Cardiac atrium fibroblast (primary cell): ENCODE results near the gene DNAJB13. TPM values are rescaled to one million over a fixed set of nuclear protein-coding genes. Genes with fewer than 3 reads are reported as not detected.

Source experiments
- total RNA-seq: library from RNA; depleted of rRNA; stranded (reverse); fragments of >200 nt; gene quantifications from 2 replicates; pipeline ENCODE4 v1.2.3, GENCODE V29; 2015

The DNAJB13 gene
- total RNA-seq = not detected in 2 replicates

GRCh38 chr11:73950869-73951710 is at the start of gene DNAJB13:
TSS of gene DNAJB13 (plus strand) at chr11:73951026. CDS start at chr11:73951070, 44 bp downstream.

GRCh38 chr11:73982595-73982989 is 31.8 kb downstream of the DNAJB13 start, which contains the start of gene UCP2:
TSS of gene UCP2 (minus strand) at chr11:73982843. CDS start at chr11:73978378, 4,465 bp downstream.

GRCh38 chr11:74008373-74009229 is 57.8 kb downstream of the DNAJB13 start, which contains the start of gene UCP3:
TSS of gene UCP3 (minus strand) at chr11:74009085. CDS start at chr11:74007042, 2,043 bp downstream.

Other genes starting within 250 kb of the DNAJB13 start
- gene RAB6A, start 190.0 kb upstream of the DNAJB13 start, total RNA-seq = 124 and 129 TPM in 2 replicates
- 17.2 and 17.9 TPM in 2 replicates for gene MRPL48, start 163.2 kb upstream of the DNAJB13 start, total RNA-seq
- 67.9 and 72.2 TPM in 2 replicates for gene COA4, start 74.2 kb upstream of the DNAJB13 start, total RNA-seq
- 8.3 and 11.7 TPM in 2 replicates for gene PAAF1, start 74.0 kb upstream of the DNAJB13 start, total RNA-seq
- gene UCP2, start 31.8 kb downstream of the DNAJB13 start, total RNA-seq = 0.49 and 0.90 TPM in 2 replicates
- not detected in 2 replicates for gene UCP3, start 58.1 kb downstream of the DNAJB13 start, total RNA-seq
- 8.1 and 10.5 TPM in 2 replicates for gene C2CD3, start 220.0 kb downstream of the DNAJB13 start, total RNA-seq
- 30.0 and 36.8 TPM in 2 replicates for gene PPME1, start 220.3 kb downstream of the DNAJB13 start, total RNA-seq